Measurements from ENCODE around the gene STARD9. TPM values are rescaled to one million over a fixed set of nuclear protein-coding genes. Genes with fewer than 3 reads are reported as not detected.

STARD9 gene
- total and polyA plus RNA-seq, 10 of the 15 experiments (the other 5 are each of a cell fraction or from before 2014, with no cell fraction given) = 0.58 to 11.5 (median 6.1) TPM

GRCh38 chr15:42548249-42549031 lies 27.0 kb upstream of the STARD9 start, which contains the start of the genes HAUS2 and LRRC57 (continued):
- TF ChIP-seq, protein P1, sequence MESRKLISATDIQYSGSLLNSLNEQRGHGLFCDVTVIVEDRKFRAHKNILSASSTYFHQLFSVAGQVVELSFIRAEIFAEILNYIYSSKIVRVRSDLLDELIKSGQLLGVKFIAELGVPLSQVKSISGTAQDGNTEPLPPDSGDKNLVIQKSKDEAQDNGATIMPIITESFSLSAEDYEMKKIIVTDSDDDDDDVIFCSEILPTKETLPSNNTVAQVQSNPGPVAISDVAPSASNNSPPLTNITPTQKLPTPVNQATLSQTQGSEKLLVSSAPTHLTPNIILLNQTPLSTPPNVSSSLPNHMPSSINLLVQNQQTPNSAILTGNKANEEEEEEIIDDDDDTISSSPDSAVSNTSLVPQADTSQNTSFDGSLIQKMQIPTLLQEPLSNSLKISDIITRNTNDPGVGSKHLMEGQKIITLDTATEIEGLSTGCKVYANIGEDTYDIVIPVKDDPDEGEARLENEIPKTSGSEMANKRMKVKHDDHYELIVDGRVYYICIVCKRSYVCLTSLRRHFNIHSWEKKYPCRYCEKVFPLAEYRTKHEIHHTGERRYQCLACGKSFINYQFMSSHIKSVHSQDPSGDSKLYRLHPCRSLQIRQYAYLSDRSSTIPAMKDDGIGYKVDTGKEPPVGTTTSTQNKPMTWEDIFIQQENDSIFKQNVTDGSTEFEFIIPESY (IDR thresholded peaks at IDR 0.05) = no peak
- TF ChIP-seq RELA (IDR thresholded peaks at IDR 0.05; ENCODE audit: borderline replicate concordance, partially characterized antibody) (peak; percentile 80), SMAD5 (IDR thresholded peaks at IDR 0.05; ENCODE audit: low read depth) (peak; percentile 69; the same call in 1 of the 2 replicates), MLLT1 (IDR thresholded peaks at IDR 0.05) (0 out of 2 replicates have a peak, but pooled peaks have one; percentile 15), POLR2AphosphoS5 (IDR thresholded peaks at IDR 0.05; ENCODE audit: low read length) (peak; percentile 92), LARP7 (IDR thresholded peaks at IDR 0.05) (peak; percentile 71; the same call in 1 of the 2 replicates), RAD51 (IDR thresholded peaks at IDR 0.05) (no peak), PRDM15 (CRISPR knock-in tag; IDR thresholded peaks at IDR 0.05) (no peak), DPF2 (IDR thresholded peaks at IDR 0.05) (peak; percentile 65; the same call in 1 of the 2 replicates), CHD4 (IDR thresholded peaks at IDR 0.05) (no peak), NFYA (IDR thresholded peaks at IDR 0.05; ENCODE audit: borderline replicate concordance, low read depth, low read length) (no peak), CTCF (IDR thresholded peaks at IDR 0.05 in 2 of 3, conservative IDR thresholded peaks at IDR 0.05 in 1 of 3; ENCODE audit: control insufficient read depth in 2 of 3, extremely low read depth in 1 of 3, insufficient read depth in 1 of 3, low read depth in 3 of 3, low read length in 3 of 3) (no peak)
- TF ChIP-seq, protein P2, sequence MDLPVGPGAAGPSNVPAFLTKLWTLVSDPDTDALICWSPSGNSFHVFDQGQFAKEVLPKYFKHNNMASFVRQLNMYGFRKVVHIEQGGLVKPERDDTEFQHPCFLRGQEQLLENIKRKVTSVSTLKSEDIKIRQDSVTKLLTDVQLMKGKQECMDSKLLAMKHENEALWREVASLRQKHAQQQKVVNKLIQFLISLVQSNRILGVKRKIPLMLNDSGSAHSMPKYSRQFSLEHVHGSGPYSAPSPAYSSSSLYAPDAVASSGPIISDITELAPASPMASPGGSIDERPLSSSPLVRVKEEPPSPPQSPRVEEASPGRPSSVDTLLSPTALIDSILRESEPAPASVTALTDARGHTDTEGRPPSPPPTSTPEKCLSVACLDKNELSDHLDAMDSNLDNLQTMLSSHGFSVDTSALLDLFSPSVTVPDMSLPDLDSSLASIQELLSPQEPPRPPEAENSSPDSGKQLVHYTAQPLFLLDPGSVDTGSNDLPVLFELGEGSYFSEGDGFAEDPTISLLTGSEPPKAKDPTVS (IDR thresholded peaks at IDR 0.05; ENCODE audit: low read depth, low read length) = no peak
- TF ChIP-seq, protein P3, sequence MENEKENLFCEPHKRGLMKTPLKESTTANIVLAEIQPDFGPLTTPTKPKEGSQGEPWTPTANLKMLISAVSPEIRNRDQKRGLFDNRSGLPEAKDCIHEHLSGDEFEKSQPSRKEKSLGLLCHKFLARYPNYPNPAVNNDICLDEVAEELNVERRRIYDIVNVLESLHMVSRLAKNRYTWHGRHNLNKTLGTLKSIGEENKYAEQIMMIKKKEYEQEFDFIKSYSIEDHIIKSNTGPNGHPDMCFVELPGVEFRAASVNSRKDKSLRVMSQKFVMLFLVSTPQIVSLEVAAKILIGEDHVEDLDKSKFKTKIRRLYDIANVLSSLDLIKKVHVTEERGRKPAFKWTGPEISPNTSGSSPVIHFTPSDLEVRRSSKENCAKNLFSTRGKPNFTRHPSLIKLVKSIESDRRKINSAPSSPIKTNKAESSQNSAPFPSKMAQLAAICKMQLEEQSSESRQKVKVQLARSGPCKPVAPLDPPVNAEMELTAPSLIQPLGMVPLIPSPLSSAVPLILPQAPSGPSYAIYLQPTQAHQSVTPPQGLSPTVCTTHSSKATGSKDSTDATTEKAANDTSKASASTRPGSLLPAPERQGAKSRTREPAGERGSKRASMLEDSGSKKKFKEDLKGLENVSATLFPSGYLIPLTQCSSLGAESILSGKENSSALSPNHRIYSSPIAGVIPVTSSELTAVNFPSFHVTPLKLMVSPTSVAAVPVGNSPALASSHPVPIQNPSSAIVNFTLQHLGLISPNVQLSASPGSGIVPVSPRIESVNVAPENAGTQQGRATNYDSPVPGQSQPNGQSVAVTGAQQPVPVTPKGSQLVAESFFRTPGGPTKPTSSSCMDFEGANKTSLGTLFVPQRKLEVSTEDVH (IDR thresholded peaks at IDR 0.05; ENCODE audit: low read depth, partially characterized antibody) = peak; percentile 39

All from GM12878 (cell line).